Measurements from ENCODE around the gene NOS1.

NOS1 gene

GRCh38 chr12:117171499-117172162 lies 189.8 kb downstream of the NOS1 start:
- peaks cover 89% of the 10 kb centered on the region for H3K36me3 ChIP-seq
- no peaks in the 10 kb centered on the region for H3K4me1 ChIP-seq
- no peak for DNase-seq

GRCh38 chr12:117169548-117169947 lies 191.9 kb downstream of the NOS1 start:
- Histone ChIP-seq H3K4me1 (no peaks in the 10 kb centered on the region), H3K27me3 (no peaks in the 10 kb centered on the region), H3K9me3 (no peaks in the 10 kb centered on the region), H3K4me3 (ENCODE audit: low read depth, low read length) (no peak overlapping the region), H3K36me3 (peaks cover 87% of the 10 kb centered on the region)
- no peak for DNase-seq
- no peak for TF ChIP-seq CTCF (IDR thresholded peaks at IDR 0.05; ENCODE audit: low read depth, low read length)

More at GRCh38 chr12:117171499-117172162, 189.8 kb downstream of the NOS1 start:
- no peak for TF ChIP-seq CTCF (IDR thresholded peaks at IDR 0.05; ENCODE audit: low read depth, low read length)
- no peak overlapping the region for H3K4me3 ChIP-seq (ENCODE audit: low read depth, low read length)
- no peaks in the 10 kb centered on the region for H3K27me3 ChIP-seq
- no peaks in the 10 kb centered on the region for H3K9me3 ChIP-seq

DNA sequence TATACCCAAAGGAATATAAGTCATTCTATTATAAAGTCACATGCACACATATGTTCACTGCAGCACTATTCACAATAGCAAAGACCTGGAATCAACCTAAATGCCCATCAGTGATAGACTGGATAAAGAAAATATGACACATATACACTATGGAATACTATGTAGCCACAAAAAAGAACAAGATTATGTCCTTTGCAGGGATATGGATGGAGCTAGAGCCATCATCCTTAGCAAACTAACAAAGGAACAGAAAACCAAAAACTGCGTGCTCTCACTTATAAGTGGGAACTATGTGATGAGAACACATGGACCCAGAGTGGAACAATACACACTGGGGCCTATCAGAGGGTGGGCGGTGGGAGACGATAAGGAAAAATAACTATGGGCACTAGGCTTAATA lies 192.4 kb downstream of the NOS1 start:
- TF ChIP-seq CTCF (IDR thresholded peaks at IDR 0.05; ENCODE audit: low read depth, low read length): no peak
- no peaks in the 10 kb centered on the region for H3K4me1 ChIP-seq
- DNase-seq: no peak
- no peaks in the 10 kb centered on the region for H3K9me3 ChIP-seq
- peaks cover 85% of the 10 kb centered on the region for H3K36me3 ChIP-seq
- no peaks in the 10 kb centered on the region for H3K27me3 ChIP-seq
- no peak overlapping the region for H3K4me3 ChIP-seq (ENCODE audit: low read depth, low read length)

DNA sequence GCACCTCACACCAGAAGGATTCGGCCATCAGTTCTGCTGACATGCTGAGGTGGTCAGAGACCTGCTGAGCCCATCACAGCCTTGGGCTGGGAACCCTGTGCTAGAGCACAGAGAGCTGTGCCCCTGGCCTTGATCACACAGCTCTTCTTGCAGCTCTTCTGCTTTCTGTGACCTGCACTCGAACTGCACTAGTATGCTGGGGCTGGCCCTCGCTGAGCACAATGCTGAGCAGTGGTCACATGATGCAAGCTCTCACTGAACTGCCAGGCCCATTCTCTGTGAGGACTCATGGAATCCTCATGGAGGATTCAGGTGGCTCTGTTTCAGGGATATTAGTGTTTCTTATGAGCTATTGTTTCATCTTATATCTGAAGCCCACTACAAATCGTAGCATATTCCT lies 193.7 kb downstream of the NOS1 start:
- no peak overlapping the region for H3K4me3 ChIP-seq (ENCODE audit: low read depth, low read length)
- no peak for TF ChIP-seq CTCF (IDR thresholded peaks at IDR 0.05; ENCODE audit: low read depth, low read length)
- no peak for DNase-seq
- H3K27me3 ChIP-seq: no peaks in the 10 kb centered on the region
- H3K9me3 ChIP-seq: no peaks in the 10 kb centered on the region
- no peaks in the 10 kb centered on the region for H3K4me1 ChIP-seq
- peaks cover 84% of the 10 kb centered on the region for H3K36me3 ChIP-seq

GRCh38 chr12:117166107-117166506 lies 195.3 kb downstream of the NOS1 start:
- H3K27me3 ChIP-seq: no peaks in the 10 kb centered on the region
- H3K9me3 ChIP-seq: no peaks in the 10 kb centered on the region
- peaks cover 86% of the 10 kb centered on the region for H3K36me3 ChIP-seq
- no peak overlapping the region for H3K4me3 ChIP-seq (ENCODE audit: low read depth, low read length)
- DNase-seq: no peak
- no peak for TF ChIP-seq CTCF (IDR thresholded peaks at IDR 0.05; ENCODE audit: low read depth, low read length)
- no peaks in the 10 kb centered on the region for H3K4me1 ChIP-seq

DNA sequence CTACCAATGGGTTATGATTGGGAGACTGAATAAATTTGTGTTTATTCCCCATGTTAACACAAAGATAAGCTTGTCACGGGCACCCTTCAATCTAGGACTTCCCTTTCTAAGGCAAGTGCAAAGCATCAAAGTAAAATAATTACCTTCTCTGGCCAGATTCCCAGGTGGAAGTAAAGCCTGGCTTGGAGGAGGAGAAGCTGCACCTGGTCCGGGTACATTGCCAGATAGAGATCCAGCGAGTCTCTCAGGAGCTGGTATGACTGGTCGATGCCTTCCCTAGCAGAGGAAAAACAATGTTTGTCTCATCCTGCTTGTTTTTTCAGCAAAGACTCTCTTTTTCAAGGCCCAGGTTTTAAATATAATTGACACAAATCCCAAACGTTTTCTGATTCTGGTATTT lies 196.1 kb downstream of the NOS1 start:
- no peak for TF ChIP-seq CTCF (IDR thresholded peaks at IDR 0.05; ENCODE audit: low read depth, low read length)
- no peaks in the 10 kb centered on the region for H3K9me3 ChIP-seq
- H3K4me3 ChIP-seq (ENCODE audit: low read depth, low read length): no peak overlapping the region
- H3K4me1 ChIP-seq: no peaks in the 10 kb centered on the region
- H3K27me3 ChIP-seq: no peaks in the 10 kb centered on the region
- H3K36me3 ChIP-seq: peaks cover 87% of the 10 kb centered on the region
- no peak for DNase-seq
